HepG2 (cell line): ENCODE measurements around the gene TMCO4. TPM values are rescaled to one million over a fixed set of nuclear protein-coding genes. Genes with fewer than 3 reads are reported as not detected.

Experiments
- ELK4 ChIP-seq: sonication (generic); formaldehyde crosslinking; IDR thresholded peaks from 2 replicates; pipeline ENCODE4 v1.9.0; 2021; ENCODE audit warnings: missing genetic modification reagents, borderline replicate concordance
- MNT ChIP-seq: fragments of 450-650 bp; IDR thresholded peaks from 2 replicates; pipeline ENCODE4 v1.6.1; 2016
- ZMYM3 ChIP-seq: sonication (generic); formaldehyde crosslinking; IDR thresholded peaks from 2 replicates; pipeline ENCODE4 v1.5.1; 2020; ENCODE audit warnings: mild to moderate bottlenecking, missing genetic modification reagents
- ZNF18 ChIP-seq: sonication (generic); formaldehyde crosslinking; IDR thresholded peaks from 2 replicates; pipeline ENCODE4 v1.8.0; 2022; ENCODE audit warnings: mild to moderate bottlenecking, missing genetic modification reagents; ENCODE audit not compliant: insufficient replicate concordance
- ZNF205 ChIP-seq: IDR thresholded peaks from 2 replicates; pipeline ENCODE4 v1.6.1; 2018; ENCODE audit warnings: missing biosample characterization, missing genetic modification reagents
- ZNF407 ChIP-seq: sonication (generic); formaldehyde crosslinking; IDR thresholded peaks from one replicate; pipeline ENCODE4 v1.5.1; 2020; ENCODE audit warnings: mild to moderate bottlenecking, missing genetic modification reagents; ENCODE audit errors: not compliant biosample characterization
- ZNF629 ChIP-seq: sonication (generic); formaldehyde crosslinking; conservative IDR thresholded peaks from 2 replicates; pipeline ENCODE4 v1.5.0; 2020; ENCODE audit warnings: missing genetic modification reagents
- polyA plus RNA-seq, 8 experiments: library from polyadenylated mRNA; depleted of rRNA in 3 of 8; stranded (reverse) in 7 of 8; unstranded in 1 of 8; fragments of >200 nt; fragmentation: Illumina TruSeq in 4 of 8; extraction: Trizol in 4 of 8; gene quantifications; 2 replicates each; pipeline versions ENCODE4 v1.2.1 to v1.2.3, GENCODE V29; 2011 to 2016; ENCODE audit warnings: low read depth in 4 of 8, missing spikeins in 1 of 8, mixed read lengths in 1 of 8; ENCODE audit not compliant: insufficient read depth in 1 of 8
- total RNA-seq, 5 experiments: library from RNA; depleted of rRNA; stranded (reverse); fragments of >200 nt; fragmentation: Illumina TruSeq; extraction: Trizol; gene quantifications; 2 replicates each; pipeline ENCODE4 v1.2.3, GENCODE V29; 2016; ENCODE audit warnings: low read depth in 1 of 5

Gene TMCO4
- total and polyA plus RNA-seq, 2 of the 13 experiments (the other 11 are each of a cell fraction or from before 2014, with no cell fraction given), result 2.1 to 4.1 TPM

- no peak for TF ChIP-seq ZNF407 (CRISPR knock-in tag)
- no peak for TF ChIP-seq ELK4
- peak; percentile 69; the same call in 1 of the 2 replicates for TF ChIP-seq ZMYM3 (CRISPR knock-in tag)
- TF ChIP-seq ZNF205 (CRISPR knock-in tag), result no peak
- TF ChIP-seq ZNF629 (CRISPR knock-in tag), result peak; percentile 95
- no peak for TF ChIP-seq ZNF18 (CRISPR knock-in tag)
- TF ChIP-seq MNT, result no peak
These were observed 135.1 kb downstream of the TMCO4 start, which contains the start of gene HTR6 (continued) for GRCh38 chr1:19664453-19665185.
